WTC11 (cell line): ENCODE results near the gene SERBP1.

Source experiments
- ATF6 ChIP-seq: sonication (generic); formaldehyde crosslinking; IDR thresholded peaks from 2 replicates; pipeline ENCODE4 v1.8.1; 2023; ENCODE audit warnings: mild to moderate bottlenecking, missing genetic modification reagents
- CBFB ChIP-seq: sonication (generic); formaldehyde crosslinking; IDR thresholded peaks from 2 replicates; pipeline ENCODE4 v1.8.1; 2022; ENCODE audit warnings: mild to moderate bottlenecking, low read depth, missing genetic modification reagents
- CTCF ChIP-seq: fragments of 200-600 bp; IDR thresholded peaks from 2 replicates; pipeline ENCODE4 v1.8.0; 2022; ENCODE audit warnings: antibody characterized with exemption
- E2F1 ChIP-seq: sonication (generic); formaldehyde crosslinking; IDR thresholded peaks from 2 replicates; pipeline ENCODE4 v1.8.0; 2022; ENCODE audit warnings: mild to moderate bottlenecking, missing genetic modification reagents
- FOXJ3 ChIP-seq: sonication (generic); formaldehyde crosslinking; IDR thresholded peaks from 2 replicates; pipeline ENCODE4 v1.9.0; 2021; ENCODE audit warnings: missing genetic modification reagents, mild to moderate bottlenecking, borderline replicate concordance
- IRF1 ChIP-seq: sonication (generic); formaldehyde crosslinking; IDR thresholded peaks from 2 replicates; pipeline ENCODE4 v1.8.0; 2023; ENCODE audit warnings: missing genetic modification reagents
- JUN ChIP-seq: sonication (generic); formaldehyde crosslinking; IDR thresholded peaks from 2 replicates; pipeline ENCODE4 v1.8.0; 2023; ENCODE audit warnings: mild to moderate bottlenecking, missing genetic modification reagents
- KAT7 ChIP-seq: sonication (generic); formaldehyde crosslinking; IDR thresholded peaks from 2 replicates; pipeline ENCODE4 v1.8.1; 2023; ENCODE audit warnings: missing genetic modification reagents, mild to moderate bottlenecking, borderline replicate concordance
- MAX ChIP-seq: sonication (generic); formaldehyde crosslinking; IDR thresholded peaks from 2 replicates; pipeline ENCODE4 v1.8.0; 2022; ENCODE audit warnings: mild to moderate bottlenecking, missing genetic modification reagents
- PREB ChIP-seq: sonication (generic); formaldehyde crosslinking; IDR thresholded peaks from 2 replicates; pipeline ENCODE4 v1.8.1; 2022; ENCODE audit warnings: mild to moderate bottlenecking, missing genetic modification reagents, moderate library complexity, borderline replicate concordance
- SMAD4 ChIP-seq: sonication (generic); formaldehyde crosslinking; IDR thresholded peaks from 2 replicates; pipeline ENCODE4 v1.8.0; 2022; ENCODE audit warnings: mild to moderate bottlenecking, missing genetic modification reagents
- TCF7 ChIP-seq: sonication (generic); formaldehyde crosslinking; IDR thresholded peaks from 2 replicates; pipeline ENCODE4 v1.8.0; 2022; ENCODE audit warnings: mild to moderate bottlenecking, low read depth, missing genetic modification reagents, moderate library complexity
- TEAD1 ChIP-seq: sonication (generic); formaldehyde crosslinking; IDR thresholded peaks from 2 replicates; pipeline ENCODE4 v1.8.0; 2022; ENCODE audit warnings: mild to moderate bottlenecking, missing genetic modification reagents
- USF2 ChIP-seq: sonication (generic); formaldehyde crosslinking; IDR thresholded peaks from 2 replicates; pipeline ENCODE4 v1.8.1; 2023; ENCODE audit warnings: mild to moderate bottlenecking, missing genetic modification reagents, moderate library complexity

- TF ChIP-seq CTCF (no peak), CBFB (no peak), TEAD1 (CRISPR knock-in tag) (no peak), MAX (no peak), TCF7 (CRISPR knock-in tag) (no peak), E2F1 (no peak), JUN (CRISPR knock-in tag) (no peak), ATF6 (CRISPR knock-in tag) (no peak), USF2 (no peak), IRF1 (CRISPR knock-in tag) (no peak), KAT7 (no peak), SMAD4 (no peak), PREB (no peak), FOXJ3 (CRISPR knock-in tag) (no peak)
Observed at GRCh38 chr1:67441183-67441582, 11.0 kb upstream of the SERBP1 start.
